ENCODE data around the gene USP16.
"Not testable (repeated sequence)": the region's sequence is repeated elsewhere in the genome, so short reads cannot be mapped to it uniquely, and the experiment has no call there.

USP16 gene

GRCh38 chr21:29024474-29025327 lies at the start of gene USP16:
Gene USP16 (plus strand): TSS chr21:29024668. CDS start chr21:29027914, 3,246 bp downstream.
- peak; percentile 95 for DNase-seq
- Mint-ChIP-seq H3K4me3 (peak within 1 kb of the TSS; percentile 95), H3K36me3 (ENCODE audit: low read depth) (peaks cover 13% of the 10 kb centered on the region), H3K27me3 (ENCODE audit: low read depth, poor library complexity) (peaks cover 8% of the 10 kb centered on the region), H3K27ac (peak within 1 kb of the TSS; percentile 100), H3K9me3 (peaks cover 8% of the 10 kb centered on the region), H3K4me1 (peaks cover 25% of the 10 kb centered on the region)
- no peak for TF ChIP-seq CTCF (IDR thresholded peaks at IDR 0.05)

GRCh38 chr21:28975397-28975796 lies 49.1 kb upstream of the USP16 start:
- DNase-seq: no peak
- Mint-ChIP-seq H3K27me3 (ENCODE audit: low read depth, poor library complexity) (no peaks in the 10 kb centered on the region), H3K4me1 (no peaks in the 10 kb centered on the region), H3K4me3 (no peak overlapping the region), H3K36me3 (ENCODE audit: low read depth) (peaks cover 67% of the 10 kb centered on the region), H3K27ac (no peak overlapping the region), H3K9me3 (peaks cover 8% of the 10 kb centered on the region)
- no peak for TF ChIP-seq CTCF (IDR thresholded peaks at IDR 0.05)

- H3K36me3 Mint-ChIP-seq (ENCODE audit: low read depth): peaks cover 57% of the 10 kb centered on the region
- no peak for TF ChIP-seq CTCF (IDR thresholded peaks at IDR 0.05)
- H3K4me3 Mint-ChIP-seq: no peak overlapping the region
- H3K27ac Mint-ChIP-seq: no peak overlapping the region
- H3K27me3 Mint-ChIP-seq (ENCODE audit: low read depth, poor library complexity): no peaks in the 10 kb centered on the region
- no peaks in the 10 kb centered on the region for H3K9me3 Mint-ChIP-seq
- DNase-seq: no peak
- H3K4me1 Mint-ChIP-seq: no peaks in the 10 kb centered on the region
These were observed 45.4 kb upstream of the USP16 start for GRCh38 chr21:28979092-28979491.

- peaks cover 48% of the 10 kb centered on the region for H3K36me3 Mint-ChIP-seq (ENCODE audit: low read depth)
- H3K9me3 Mint-ChIP-seq: no peaks in the 10 kb centered on the region
- H3K27me3 Mint-ChIP-seq (ENCODE audit: low read depth, poor library complexity): no peaks in the 10 kb centered on the region
- no peak for DNase-seq
- H3K27ac Mint-ChIP-seq: no peak overlapping the region
- H3K4me1 Mint-ChIP-seq: no peaks in the 10 kb centered on the region
- H3K4me3 Mint-ChIP-seq: no peak overlapping the region
- TF ChIP-seq CTCF (IDR thresholded peaks at IDR 0.05): no peak
These were observed 41.8 kb upstream of the USP16 start for GRCh38 chr21:28982637-28983036.

- Mint-ChIP-seq H3K27me3 (ENCODE audit: low read depth, poor library complexity) (no peaks in the 10 kb centered on the region), H3K36me3 (ENCODE audit: low read depth) (peaks cover 30% of the 10 kb centered on the region), H3K27ac (no peak overlapping the region), H3K4me1 (peaks cover 11% of the 10 kb centered on the region), H3K9me3 (no peaks in the 10 kb centered on the region), H3K4me3 (no peak overlapping the region)
- no peak for TF ChIP-seq CTCF (IDR thresholded peaks at IDR 0.05)
- DNase-seq: no peak
These were observed 37.8 kb upstream of the USP16 start for GRCh38 chr21:28986677-28987076.

GRCh38 chr21:28988146-28988545 lies 36.3 kb upstream of the USP16 start:
- not testable (repeated sequence) for DNase-seq; H3K27me3 Mint-ChIP-seq (ENCODE audit: low read depth, poor library complexity); H3K4me3 Mint-ChIP-seq; H3K27ac Mint-ChIP-seq; H3K9me3 Mint-ChIP-seq
- Mint-ChIP-seq H3K4me1 (peaks cover 24% of the 10 kb centered on the region), H3K36me3 (ENCODE audit: low read depth) (peaks cover 23% of the 10 kb centered on the region)
